Adrenal gland (tissue), 5 donors: ENCODE data around the gene ENTPD8.

ENCODE experiments used
- POLR2A ChIP-seq, 2 donors: fragments of 450-650 bp; IDR thresholded peaks; one replicate each; pipeline ENCODE4 v1.6.1; 2017; ENCODE audit warnings: antibody characterized with exemption in 2 of 2, mild to moderate bottlenecking in 2 of 2, moderate library complexity in 1 of 2
- TF ChIP-seq, protein P1 (sequence below), 6 experiments: fragments of 450-650 bp in 4 of 6; fragments of 200-600 bp in 2 of 6; sonication (generic) in 1 of 6; IDR thresholded peaks; 1 replicate in 5 of 6; 2 replicates in 1 of 6; pipeline versions ENCODE4 v1.5.1 to v1.8.0; 2016 to 2021; ENCODE audit warnings: antibody characterized with exemption in 6 of 6, mild to moderate bottlenecking in 2 of 6, moderate library complexity in 1 of 6
- donor health status: DM: no; HTN: no; CAD: no.

DNA sequence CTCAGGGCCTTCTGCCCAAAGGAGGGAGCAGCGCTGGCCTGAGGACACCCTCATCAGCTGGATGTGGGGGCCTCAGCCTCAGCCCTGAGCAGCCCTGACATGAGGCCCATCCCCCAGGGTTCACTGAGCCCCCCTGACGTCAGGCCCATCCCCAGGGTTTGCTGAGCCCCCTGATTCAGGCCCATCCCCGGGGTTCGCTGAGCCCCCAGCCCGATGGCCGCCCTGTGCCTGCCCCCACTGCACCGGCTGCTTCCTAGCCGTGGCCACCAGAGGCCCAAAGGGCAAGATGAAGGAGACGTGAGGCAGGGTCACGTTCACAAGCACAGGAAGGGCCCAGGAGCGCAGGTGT, 37.4 kb upstream of the ENTPD8 start:
- TF ChIP-seq, protein P1, sequence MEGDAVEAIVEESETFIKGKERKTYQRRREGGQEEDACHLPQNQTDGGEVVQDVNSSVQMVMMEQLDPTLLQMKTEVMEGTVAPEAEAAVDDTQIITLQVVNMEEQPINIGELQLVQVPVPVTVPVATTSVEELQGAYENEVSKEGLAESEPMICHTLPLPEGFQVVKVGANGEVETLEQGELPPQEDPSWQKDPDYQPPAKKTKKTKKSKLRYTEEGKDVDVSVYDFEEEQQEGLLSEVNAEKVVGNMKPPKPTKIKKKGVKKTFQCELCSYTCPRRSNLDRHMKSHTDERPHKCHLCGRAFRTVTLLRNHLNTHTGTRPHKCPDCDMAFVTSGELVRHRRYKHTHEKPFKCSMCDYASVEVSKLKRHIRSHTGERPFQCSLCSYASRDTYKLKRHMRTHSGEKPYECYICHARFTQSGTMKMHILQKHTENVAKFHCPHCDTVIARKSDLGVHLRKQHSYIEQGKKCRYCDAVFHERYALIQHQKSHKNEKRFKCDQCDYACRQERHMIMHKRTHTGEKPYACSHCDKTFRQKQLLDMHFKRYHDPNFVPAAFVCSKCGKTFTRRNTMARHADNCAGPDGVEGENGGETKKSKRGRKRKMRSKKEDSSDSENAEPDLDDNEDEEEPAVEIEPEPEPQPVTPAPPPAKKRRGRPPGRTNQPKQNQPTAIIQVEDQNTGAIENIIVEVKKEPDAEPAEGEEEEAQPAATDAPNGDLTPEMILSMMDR (IDR thresholded peaks at IDR 0.05) = no peak
- TF ChIP-seq POLR2A (IDR thresholded peaks at IDR 0.05) = no peak
